Endothelial cell of umbilical vein (primary cell): Measurements from ENCODE around the gene RALGAPA1. TPM values are rescaled to one million over a fixed set of nuclear protein-coding genes. Genes with fewer than 3 reads are reported as not detected.

Experiments
- BruUV-seq: library from RNA; stranded (reverse); fragments of 400-500 nt; replicated peaks from 2 replicates; lab custom pipeline; 2021; lab: Mats Ljungman, UMichigan
- CTCF ChIA-PET: fragments of 300-600, 350-600 bp; sonication (Branson Sonifier 250); formaldehyde crosslinking; loops from one replicate; lab custom pipeline; 2021; ENCODE audit warnings: antibody characterized with exemption, inconsistent platforms; lab: Charles Lee
- POLR2A ChIA-PET: fragments of 300-600, 350-600 bp; sonication (Branson Sonifier 250); formaldehyde crosslinking; loops from one replicate; lab custom pipeline; 2021; ENCODE audit warnings: antibody characterized with exemption, inconsistent platforms; lab: Charles Lee
- DNase-seq: peaks from one replicate; pipeline ENCODE4 v3.0.0-alpha.2; 2011; ENCODE audit warnings: low read depth, low spot score
- FAIRE-seq: peaks from 2 replicates; lab custom pipeline; 2011; peaks lifted over from hg19 to GRCh38; lab: Jason Lieb, UNC
- H2AFZ ChIP-seq: 2 replicates; pipeline ENCODE4 v1.6.0; 2012; ENCODE audit warnings: low read depth, low read length, control low read depth, inconsistent platforms
- H3K27ac ChIP-seq: 2 replicates; pipeline ENCODE4 v1.5.1; 2011; ENCODE audit warnings: low read depth, mild to moderate bottlenecking, control low read depth, low read length, moderate library complexity; ENCODE audit not compliant: insufficient read depth
- H3K27me3 ChIP-seq, 2 experiments: 2 replicates each; pipeline versions ENCODE4 v1.6.0 to v1.6.1; 2011; ENCODE audit warnings: low read length in 2 of 2, mixed read lengths in 1 of 2; ENCODE audit not compliant: control insufficient read depth in 2 of 2, insufficient read depth in 2 of 2
- H3K36me3 ChIP-seq, 2 experiments: 2 replicates in 1 of 2; 3 replicates in 1 of 2; pipeline ENCODE4 v1.5.1; 2011; ENCODE audit warnings: low read length in 2 of 2, mild to moderate bottlenecking in 1 of 2, moderate library complexity in 1 of 2; ENCODE audit not compliant: control insufficient read depth in 2 of 2, insufficient read depth in 2 of 2; ENCODE audit errors: extremely low read depth in 1 of 2
- H3K4me1 ChIP-seq: 3 replicates; pipeline ENCODE4 v1.5.1; 2011; ENCODE audit warnings: mild to moderate bottlenecking, low read length; ENCODE audit not compliant: control insufficient read depth, insufficient read depth; ENCODE audit errors: extremely low read depth
- H3K4me2 ChIP-seq: 2 replicates; pipeline ENCODE4 v1.6.1; 2011; ENCODE audit warnings: low read length, control low read depth, mixed read lengths; ENCODE audit not compliant: insufficient read depth
- H3K4me3 ChIP-seq, 3 experiments: fragments of 200-600 bp in 1 of 3; sonication (generic), shearing (Covaris generic) in 1 of 3; replicated peaks in 1 of 3; 2 replicates each; pipeline ENCODE4 v1.5.1; 2011 to 2016; ENCODE audit warnings: control low read depth in 3 of 3, low read length in 3 of 3, mild to moderate bottlenecking in 2 of 3, inconsistent platforms in 1 of 3, low read depth in 1 of 3, moderate library complexity in 1 of 3; ENCODE audit not compliant: insufficient read depth in 1 of 3
- H3K79me2 ChIP-seq: 2 replicates; pipeline ENCODE4 v1.6.0; 2012; ENCODE audit warnings: low read length, inconsistent platforms; ENCODE audit not compliant: control insufficient read depth, insufficient read depth
- H3K9ac ChIP-seq: replicated peaks from 2 replicates; pipeline ENCODE3; 2011; ENCODE audit warnings: low read length, control low read depth; ENCODE audit not compliant: insufficient read depth; ENCODE audit errors: extremely low read depth
- H3K9me1 ChIP-seq: replicated peaks from 3 replicates; pipeline ENCODE4 v1.6.0; 2011; ENCODE audit warnings: mild to moderate bottlenecking, low read length; ENCODE audit not compliant: control insufficient read depth, insufficient read depth; ENCODE audit errors: extremely low read depth
- H3K9me3 ChIP-seq: replicated peaks from 2 replicates; pipeline ENCODE4 v1.5.1; 2012; ENCODE audit warnings: low read length, inconsistent platforms; ENCODE audit not compliant: control insufficient read depth, insufficient read depth
- H4K20me1 ChIP-seq: replicated peaks from 2 replicates; pipeline ENCODE3; 2011; ENCODE audit warnings: mild to moderate bottlenecking, low read length; ENCODE audit not compliant: control insufficient read depth, insufficient read depth; ENCODE audit errors: extremely low read depth
- CTCF ChIP-seq, 2 donors: IDR thresholded peaks; 1 replicate in 1 of 2; 2 replicates in 1 of 2; pipeline ENCODE4 v1.5.1; 2011; ENCODE audit warnings: low read length in 2 of 2, mild to moderate bottlenecking in 2 of 2, moderate library complexity in 2 of 2, control low read depth in 1 of 2, inconsistent platforms in 1 of 2, low read depth in 1 of 2; ENCODE audit not compliant: insufficient read depth in 1 of 2; ENCODE audit errors: extremely low read depth in 1 of 2
- EZH2 ChIP-seq: IDR thresholded peaks from 2 replicates; pipeline ENCODE4 v1.6.1; 2012; ENCODE audit warnings: borderline replicate concordance, low read depth, mild to moderate bottlenecking, moderate library complexity, low read length, inconsistent platforms; ENCODE audit not compliant: severe bottlenecking
- FOS ChIP-seq: IDR thresholded peaks from 2 replicates; pipeline ENCODE4 v1.6.1; 2011; ENCODE audit warnings: mild to moderate bottlenecking, low read length, moderate library complexity, borderline replicate concordance; ENCODE audit not compliant: insufficient read depth
- GATA2 ChIP-seq: IDR thresholded peaks from 2 replicates; pipeline ENCODE4 v1.7.0; 2011; ENCODE audit warnings: low read depth, mild to moderate bottlenecking, moderate library complexity, mixed read lengths, low read length; ENCODE audit not compliant: insufficient read length, insufficient read depth
- JUN ChIP-seq: IDR thresholded peaks from 2 replicates; pipeline ENCODE4 v1.6.1; 2011; ENCODE audit warnings: borderline replicate concordance, low read depth; ENCODE audit not compliant: insufficient read length, insufficient read depth
- MAX ChIP-seq: IDR thresholded peaks from 2 replicates; pipeline ENCODE4 v1.6.1; 2011; ENCODE audit not compliant: insufficient read depth, insufficient read length
- MYC ChIP-seq: IDR thresholded peaks from one replicate; pipeline ENCODE4 v1.6.1; 2011; ENCODE audit warnings: mild to moderate bottlenecking, low read depth, low read length
- POLR2A ChIP-seq: IDR thresholded peaks from 2 replicates; pipeline ENCODE4 v1.6.1; 2012; ENCODE audit warnings: low read depth, mild to moderate bottlenecking, control low read depth, low read length
- POLR2AphosphoS5 ChIP-seq: IDR thresholded peaks from 2 replicates; pipeline ENCODE4 v1.6.1; 2012; ENCODE audit warnings: low read depth, mild to moderate bottlenecking, control low read depth, low read length, moderate library complexity; ENCODE audit not compliant: insufficient read depth
- dilution Hi-C: fragments of 300-500 bp; cut with MboI; formaldehyde crosslinking; loops from one replicate; pipeline ENCODE4 v1.15.0; 2019; ENCODE audit warnings: low sequenced_read_pairs; ENCODE audit not compliant: extremely low pct_ligation_motif_present
- intact Hi-C: fragments of 100-400 bp; cut with micrococcal nuclease; formaldehyde crosslinking; loops from one replicate; pipeline ENCODE4 v1.10.0; 2022
- polyA plus RNA-seq, 4 experiments: library from polyadenylated mRNA; depleted of rRNA in 3 of 4; stranded (reverse) in 3 of 4; unstranded in 1 of 4; fragments of >200 nt; gene quantifications; 2 replicates each; pipeline versions ENCODE4 v1.2.1 to v1.2.3, GENCODE V29; 2011 to 2012; ENCODE audit warnings: missing spikeins in 1 of 4
- total RNA-seq: library from RNA; stranded (reverse); gene quantifications from 2 replicates; pipeline ENCODE4 v1.2.3, GENCODE V29; 2021

RALGAPA1 gene
- total and polyA plus RNA-seq, 2 donors (not counting 3 experiments of a cell fraction or from before 2014, with no cell fraction given): 6.1 to 30.9 TPM

- Histone ChIP-seq H3K4me3 (no peak overlapping the region), H2AFZ (no peak overlapping the region), H3K9ac (no peak overlapping the region), H3K9me1 (no peaks in the 10 kb centered on the region), H3K27me3 (no peaks in the 10 kb centered on the region), H3K4me2 (no peak overlapping the region), H4K20me1 (no peaks in the 10 kb centered on the region), H3K27ac (no peak overlapping the region), H3K9me3 (no peaks in the 10 kb centered on the region), H3K4me1 (peaks cover 3% of the 10 kb centered on the region), H3K36me3 (no peaks in the 10 kb centered on the region), H3K79me2 (no peaks in the 10 kb centered on the region)
- no peak for FAIRE-seq
- intact Hi-C loops (no loop called here), dilution Hi-C loops (no loop called here)
- no peak for DNase-seq
- TF ChIP-seq MYC: no peak
- no peak for TF ChIP-seq JUN
- TF ChIP-seq MAX: no peak
- no peak for TF ChIP-seq EZH2
- no peak for TF ChIP-seq CTCF (IDR thresholded peaks at IDR 0.05; ENCODE audit: extremely low read depth in 1 of 2, insufficient read depth in 1 of 2, low read depth in 1 of 2, low read length in 2 of 2)
- no peak for TF ChIP-seq POLR2AphosphoS5
- TF ChIP-seq GATA2: no peak
- no peak for TF ChIP-seq POLR2A
- no peak for TF ChIP-seq FOS
- ChIA-PET POLR2A (no interaction called here), CTCF (no interaction called here)
- no TSS peak for BruUV-seq
Observed at GRCh38 chr14:35549551-35549950, 259.5 kb downstream of the RALGAPA1 start.
